SW480 (cell line): ENCODE data around the gene TBX4.

ENCODE experiments used
- DNase-seq: peaks from one replicate; pipeline ENCODE4 v3.0.0-alpha.2; 2016; ENCODE audit warnings: low spot score

TBX4 gene

GRCh38 chr17:61452301-61453290 is at the start of gene TBX4:
TBX4 (plus strand) TSS chr17:61452422; CDS start chr17:61456491, 4,069 bp downstream.
- no peak for DNase-seq

DNA sequence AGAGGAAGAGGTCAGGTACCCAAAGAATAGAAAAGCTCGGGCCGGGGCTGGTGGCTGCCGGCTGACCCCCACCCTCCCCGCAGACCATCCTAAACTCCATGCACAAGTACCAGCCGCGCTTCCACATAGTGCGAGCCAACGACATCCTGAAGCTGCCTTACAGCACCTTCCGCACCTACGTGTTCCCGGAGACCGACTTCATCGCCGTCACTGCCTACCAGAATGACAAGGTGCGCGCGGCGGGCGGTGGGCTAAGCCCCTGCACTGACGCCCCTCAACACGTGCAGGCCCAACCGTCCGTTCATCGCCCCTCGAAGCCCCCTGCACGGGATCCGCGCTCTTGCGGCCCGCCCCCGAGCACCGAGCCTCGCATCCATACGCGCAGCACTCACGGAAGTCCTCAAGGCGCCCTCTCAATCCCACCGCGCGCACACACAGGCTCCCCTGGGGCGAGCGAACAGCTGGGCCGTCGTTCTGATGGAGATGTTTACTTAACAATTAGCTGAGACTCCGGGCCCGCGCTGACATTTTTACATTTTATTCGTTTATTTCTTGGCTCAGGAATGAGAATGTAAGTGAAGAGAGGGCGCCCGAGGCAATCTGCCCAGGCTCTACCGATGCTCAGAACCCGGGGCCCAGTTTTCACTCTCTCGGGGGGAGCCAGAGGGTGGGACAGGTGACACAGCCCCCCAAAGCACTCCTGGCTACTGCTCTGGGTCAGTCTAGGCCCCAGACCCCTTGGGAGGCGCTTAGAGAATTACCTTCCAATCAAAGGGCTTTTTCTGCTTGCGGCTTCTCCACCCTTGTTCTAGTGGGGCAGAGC is 49.0 kb upstream of the TBX4 start:
- DNase-seq = no peak

DNA sequence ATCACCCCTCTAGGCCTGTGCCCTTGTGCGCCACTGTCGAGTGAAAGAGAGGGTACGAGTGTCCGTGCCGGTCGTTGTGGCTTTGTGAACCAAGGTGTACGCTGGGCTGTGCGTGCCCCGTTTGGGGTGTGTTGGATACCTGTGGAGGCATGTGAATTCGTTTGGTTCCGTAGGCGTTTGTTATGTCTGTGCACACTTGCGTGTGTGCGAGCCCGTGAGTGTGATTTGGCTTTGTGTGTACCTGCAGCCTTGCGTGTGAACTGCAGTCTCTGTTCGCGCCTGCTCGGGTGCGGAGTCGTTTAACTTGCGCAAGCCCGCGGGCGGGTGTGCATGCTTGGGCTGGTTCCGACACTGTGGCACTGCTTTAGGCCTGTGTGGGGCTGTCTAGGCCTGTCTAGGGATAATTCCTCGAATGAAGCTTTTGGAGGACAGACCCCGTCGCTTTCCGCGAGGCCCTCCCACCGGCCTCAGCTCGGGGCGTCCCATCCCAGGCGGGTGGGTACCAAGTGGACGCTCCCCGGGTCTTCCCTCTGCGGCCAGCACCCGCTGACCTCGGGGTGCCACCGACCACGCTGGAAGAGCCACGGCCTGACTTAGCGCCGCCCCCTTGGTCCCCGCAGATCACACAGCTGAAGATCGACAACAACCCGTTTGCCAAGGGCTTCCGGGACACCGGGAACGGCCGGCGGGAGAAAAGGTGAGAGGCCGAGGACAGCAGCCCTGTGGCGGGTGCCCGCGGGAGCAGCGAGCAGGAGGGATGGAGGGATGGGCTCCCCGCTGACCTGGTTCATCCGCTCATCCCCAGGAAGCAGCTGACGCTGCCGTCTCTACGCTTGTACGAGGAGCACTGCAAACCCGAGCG is 48.2 kb upstream of the TBX4 start:
- DNase-seq = no peak

GRCh38 chr17:61404663-61404912 is 47.6 kb upstream of the TBX4 start:
- DNase-seq = no peak

- no peak for DNase-seq
These were observed 47.1 kb upstream of the TBX4 start for GRCh38 chr17:61404913-61405685.

DNA sequence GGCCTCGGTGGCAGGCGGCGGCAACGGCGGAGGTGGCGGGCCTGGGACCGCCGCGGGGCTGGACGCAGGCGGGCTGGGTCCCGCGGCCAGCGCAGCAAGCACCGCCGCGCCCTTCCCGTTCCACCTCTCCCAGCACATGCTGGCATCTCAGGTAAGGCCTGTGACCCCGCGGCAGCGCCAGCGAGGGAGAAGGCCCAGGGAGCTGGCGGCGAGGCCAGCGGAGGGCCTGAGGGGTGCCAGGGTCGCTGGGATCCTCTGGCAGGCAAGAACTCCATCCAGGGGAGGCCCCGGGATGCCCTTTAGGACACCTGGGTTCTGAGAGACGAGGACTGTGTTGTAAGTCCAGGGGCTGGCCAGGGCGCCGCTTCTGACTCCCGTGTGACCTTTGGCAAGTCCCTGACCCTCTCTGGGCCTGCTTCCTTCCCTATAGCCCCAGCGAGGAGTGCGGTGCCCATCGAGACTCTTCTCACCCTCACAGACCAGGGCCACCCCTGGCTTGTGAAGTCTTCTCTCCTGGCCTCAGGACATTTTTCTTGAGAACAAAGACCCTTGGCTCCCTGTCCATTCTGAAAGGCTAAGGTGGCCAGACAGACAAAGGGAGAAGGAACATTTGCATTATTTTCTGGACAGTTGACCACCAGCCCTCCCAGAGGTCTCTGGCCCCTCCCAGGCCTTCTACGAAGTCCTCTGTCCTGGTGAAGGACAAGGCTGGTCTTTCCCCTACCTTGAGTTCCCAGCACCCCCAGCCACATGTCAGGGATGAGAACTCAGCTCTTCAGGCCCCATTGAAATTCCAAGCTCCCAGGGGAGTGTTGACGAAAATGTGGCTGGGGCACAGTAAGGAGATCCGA is 46.3 kb upstream of the TBX4 start:
- no peak for DNase-seq

DNA sequence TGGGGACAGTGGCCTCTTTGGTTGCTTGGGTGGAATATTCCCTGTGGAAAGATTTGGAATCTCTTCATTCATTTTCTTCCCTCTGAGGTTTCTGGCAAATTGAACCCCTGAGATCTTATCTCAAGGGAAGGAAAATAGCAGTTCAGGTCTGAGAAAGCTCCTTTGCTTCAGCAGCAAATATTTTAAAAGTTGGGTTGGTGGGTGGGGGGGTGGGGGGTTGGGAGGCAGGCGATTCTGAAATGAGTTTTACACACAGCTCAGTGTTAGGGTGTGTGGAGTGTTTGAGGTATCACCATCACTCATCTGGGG is 45.7 kb upstream of the TBX4 start:
- DNase-seq = no peak

DNA sequence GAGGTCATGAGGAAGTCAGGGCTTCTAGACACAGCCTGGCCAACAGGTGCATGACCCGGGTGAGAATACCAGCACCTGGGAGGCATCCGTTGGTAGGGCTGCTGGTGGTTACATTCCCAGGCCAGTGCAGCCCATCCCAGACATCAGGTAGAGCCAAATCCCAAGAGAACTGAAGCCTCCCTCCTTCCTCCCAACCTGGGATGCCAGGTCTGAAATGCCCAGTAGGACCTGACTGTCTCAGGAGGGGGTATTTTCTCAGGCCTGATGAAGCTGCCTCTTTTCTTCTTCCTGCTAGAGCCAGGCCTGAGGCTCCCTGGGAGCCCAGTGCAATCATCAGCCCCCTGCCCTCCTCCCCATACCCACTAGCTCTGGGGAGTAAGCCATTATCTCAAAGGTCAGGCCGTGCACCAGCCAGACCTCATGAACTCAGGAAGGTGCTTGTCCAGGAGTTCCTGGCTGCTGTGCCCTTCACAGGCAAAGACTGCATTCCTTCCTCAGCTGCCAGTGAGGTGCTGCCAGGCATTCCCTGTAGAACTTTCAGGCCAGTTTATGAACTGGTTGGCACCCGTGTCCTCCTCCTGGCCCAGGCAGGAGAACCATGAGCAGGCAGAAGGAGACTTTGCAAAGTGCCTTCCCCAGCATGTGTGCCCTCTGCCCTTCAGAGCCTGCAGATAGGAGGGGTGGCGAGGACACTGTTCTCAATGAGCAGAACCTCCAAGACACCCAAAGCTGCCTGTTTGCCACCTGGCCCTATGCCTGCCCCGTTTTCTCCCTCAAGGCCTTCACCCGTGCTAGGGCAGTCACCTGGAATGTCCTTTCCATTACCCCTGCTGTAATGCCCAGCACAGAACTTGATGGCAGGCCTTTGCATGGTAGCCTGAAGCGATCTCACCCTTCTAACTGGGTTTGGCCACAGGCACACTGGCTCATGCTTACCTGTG is 45.0 kb upstream of the TBX4 start:
- DNase-seq = no peak

- DNase-seq = no peak
These were observed 43.8 kb upstream of the TBX4 start for GRCh38 chr17:61408151-61409041.

DNA sequence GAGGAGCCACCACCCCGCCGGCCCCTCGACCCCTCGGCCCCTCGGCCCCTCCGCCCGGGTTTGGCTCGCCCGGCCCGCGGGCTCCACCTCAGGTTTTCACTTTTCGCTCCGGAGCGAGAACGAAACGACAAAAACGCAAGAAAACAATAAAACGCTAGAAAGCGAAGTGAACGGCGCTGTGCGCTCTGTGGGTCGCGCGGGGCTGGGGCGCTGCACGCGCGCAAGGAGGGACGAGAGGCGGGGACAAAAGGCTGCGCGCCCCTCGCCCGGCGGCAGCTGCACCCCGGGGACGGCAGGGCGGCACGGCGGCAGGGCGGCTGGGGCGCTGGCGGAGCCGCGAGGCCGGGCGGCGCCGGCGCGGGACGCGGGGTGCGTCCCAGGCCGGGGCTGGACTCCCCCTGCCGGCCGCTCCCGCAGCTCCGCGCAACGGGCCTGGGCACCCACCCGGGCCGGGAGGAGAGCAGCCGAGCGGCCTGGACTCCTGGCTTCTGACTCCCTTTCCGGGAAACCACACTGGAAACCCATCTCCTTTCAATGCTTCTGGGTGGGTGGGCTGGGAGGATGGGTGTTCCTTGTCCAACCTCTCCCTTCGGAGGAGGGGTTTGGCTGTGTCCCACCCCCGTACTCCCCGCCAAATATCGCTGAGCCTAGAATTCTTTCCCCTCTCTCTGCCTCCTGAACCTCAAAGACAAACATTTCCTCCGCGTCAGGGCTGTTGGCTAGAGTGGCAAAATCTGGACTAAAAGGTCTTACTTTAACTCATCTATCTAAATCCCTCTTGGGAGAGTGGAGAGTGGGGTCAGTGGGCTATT is 42.7 kb upstream of the TBX4 start:
- peak; percentile 53 for DNase-seq

GRCh38 chr17:61410141-61411010 is 41.8 kb upstream of the TBX4 start:
- DNase-seq = no peak

DNA sequence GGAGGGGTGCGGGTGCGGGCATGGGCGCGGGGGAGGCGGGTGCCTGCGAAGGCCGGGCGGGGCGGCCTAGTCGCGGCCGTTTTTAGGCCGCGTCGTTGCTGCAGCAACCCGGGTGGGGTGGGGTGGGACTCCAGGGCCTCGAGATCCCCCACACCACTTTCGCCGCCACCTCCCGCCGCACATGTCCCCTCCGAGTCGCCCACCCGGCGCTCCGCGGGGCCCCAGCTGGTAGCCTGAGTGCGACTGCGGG is 41.3 kb upstream of the TBX4 start:
- no peak for DNase-seq

DNA sequence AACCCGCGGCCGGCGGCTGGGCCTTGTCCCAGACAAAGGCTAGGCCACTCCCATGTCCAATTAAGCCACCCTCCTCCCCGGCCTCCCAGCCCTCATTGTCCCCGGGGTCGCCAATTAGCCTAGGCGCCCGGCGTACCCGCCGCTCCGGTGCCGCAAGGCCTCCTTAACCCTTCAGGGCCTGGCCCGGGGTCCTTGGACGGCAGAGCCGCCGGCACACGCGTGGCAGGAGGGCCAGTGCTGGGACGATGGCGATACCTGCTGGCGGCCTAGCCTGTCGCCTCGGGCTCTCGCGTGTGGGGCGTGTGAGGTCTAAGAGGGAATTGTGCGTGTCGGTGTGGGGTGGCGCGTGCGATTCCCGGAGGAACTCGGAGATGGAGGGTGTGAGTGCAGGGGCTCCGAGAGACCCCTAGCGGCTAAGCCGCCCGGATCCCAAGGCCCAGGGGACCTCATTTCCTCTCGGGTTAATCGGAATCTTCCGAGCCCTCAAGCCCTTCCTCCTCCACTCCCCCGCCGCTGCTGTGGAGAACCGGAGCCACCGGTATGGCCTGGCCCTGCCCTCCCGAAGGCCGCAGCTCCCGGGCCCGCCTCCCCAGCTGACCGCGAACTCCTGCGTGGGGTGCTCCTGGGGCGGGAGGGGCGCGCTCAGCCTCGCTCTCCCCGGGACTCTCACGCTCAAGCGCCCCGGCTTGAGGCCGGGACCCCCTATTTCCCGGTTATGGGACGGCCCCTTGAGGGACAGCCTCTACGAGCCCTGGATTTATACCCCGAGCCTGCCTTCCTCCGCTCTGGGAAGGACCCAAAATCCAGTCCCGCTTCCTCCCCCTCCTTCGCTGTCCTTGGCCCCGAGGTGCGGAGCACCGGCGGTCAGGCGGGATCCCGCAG is 40.7 kb upstream of the TBX4 start:
- peak; percentile 71 for DNase-seq

GRCh38 chr17:61412143-61412859 is 39.9 kb upstream of the TBX4 start:
- peak; percentile 81 for DNase-seq
